SHP77 treated with DMSO at 0.1 percent for 48 hours (cell line): ENCODE measurements around the gene GRIA1.

Experiments used
- DNase-seq: peaks from one replicate; lab custom pipeline; 2025; lab: John Stamatoyannopoulos, UW

The GRIA1 gene

GRCh38 chr5:153490118-153491037, at the start of gene GRIA1:
GRIA1 (plus strand) TSS chr5:153490670.
- no peak for DNase-seq

DNA sequence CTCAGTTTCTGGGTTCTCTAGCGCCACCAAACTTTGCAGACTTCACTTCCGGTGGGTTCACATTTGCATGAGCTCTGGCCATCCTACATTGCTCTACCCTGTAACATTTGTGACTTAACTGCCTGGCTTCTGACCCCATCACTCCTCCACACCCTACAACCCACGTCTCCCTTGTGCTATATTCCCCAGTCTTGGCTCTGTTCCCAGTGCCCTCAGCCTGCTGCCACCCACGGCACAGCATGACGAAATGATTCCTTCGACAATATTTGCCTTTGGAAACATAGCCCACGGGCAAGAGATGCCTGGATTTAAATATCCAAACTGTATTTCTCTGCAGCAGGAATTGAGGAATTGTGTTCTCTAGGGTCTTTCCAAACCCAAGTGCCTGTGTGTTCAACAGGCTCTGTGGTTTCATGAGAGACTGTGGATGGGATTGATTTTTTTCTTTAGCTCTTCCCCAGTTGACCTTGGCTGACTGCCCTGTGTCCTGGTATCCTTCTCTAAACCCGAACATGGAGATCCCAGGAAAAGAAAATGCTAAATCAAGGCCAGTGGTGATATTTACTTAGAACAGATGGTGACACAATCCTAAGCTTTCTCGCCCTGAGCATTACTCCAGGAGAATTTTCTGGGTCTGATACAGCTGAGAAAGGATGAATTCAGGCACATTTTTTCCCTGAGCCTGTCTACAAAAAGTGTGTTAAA, 44.4 kb upstream of the GRIA1 start:
- DNase-seq, result peak; percentile 81

GRCh38 chr5:153447534-153447933, 42.9 kb upstream of the GRIA1 start:
- DNase-seq, result no peak

DNA sequence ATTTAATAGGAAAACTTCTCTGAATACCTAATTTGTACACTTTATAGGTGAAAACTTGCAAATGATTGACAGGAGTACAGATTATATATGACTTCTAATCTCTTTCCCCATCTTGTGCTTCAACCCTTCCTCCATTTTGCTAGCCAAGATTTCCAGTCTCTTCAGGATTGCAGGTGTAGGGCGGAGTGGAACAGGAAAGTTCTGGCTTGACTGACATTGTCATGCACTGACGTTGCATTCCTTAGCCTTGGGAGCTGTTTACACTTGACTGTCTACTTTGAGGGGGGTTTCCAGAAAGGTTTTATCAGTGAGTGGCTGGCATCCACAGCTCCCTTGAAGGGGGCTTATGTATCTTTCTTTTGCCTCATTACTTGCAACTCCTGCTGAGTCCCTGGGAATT, 34.1 kb upstream of the GRIA1 start:
- no peak for DNase-seq

DNA sequence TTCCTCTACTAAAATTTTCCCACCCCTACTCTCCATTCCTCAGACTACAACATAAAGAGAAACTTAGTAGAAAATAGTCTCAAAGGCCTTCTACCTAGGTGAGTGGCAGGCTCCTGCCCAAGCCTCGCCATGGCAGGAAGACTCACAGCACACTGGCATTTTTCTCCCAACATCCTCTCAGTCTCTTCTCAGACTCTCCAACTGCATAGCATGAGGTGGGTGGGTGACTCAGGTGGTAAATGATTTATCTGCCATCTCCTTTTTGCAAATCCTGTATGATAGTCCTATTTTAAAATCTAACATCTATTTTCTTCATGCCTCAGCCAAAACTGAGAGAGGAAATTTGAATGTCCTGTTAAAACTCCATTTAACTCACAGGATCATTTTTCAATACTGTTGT, 33.5 kb upstream of the GRIA1 start:
- no peak for DNase-seq

DNA sequence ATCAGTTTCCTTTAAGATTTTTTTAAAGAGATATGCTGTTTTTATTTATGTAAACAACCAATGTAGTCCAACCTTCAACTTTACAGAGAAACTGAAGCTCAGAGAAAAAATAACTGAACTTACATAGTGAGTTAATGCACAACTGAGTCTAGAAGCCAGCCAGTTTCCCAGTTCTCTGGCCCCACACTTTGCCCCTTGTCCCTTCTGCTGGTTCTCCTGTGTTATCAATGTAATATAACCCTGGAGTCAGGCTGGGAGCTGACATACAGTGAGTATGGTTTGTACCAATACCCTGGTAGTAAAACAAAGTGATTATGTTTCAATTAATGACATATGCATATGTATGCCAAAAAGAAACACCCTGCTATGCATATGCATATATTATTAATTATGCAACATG, 32.2 kb upstream of the GRIA1 start:
- no peak for DNase-seq

- peak; percentile 2 for DNase-seq
These were observed 31.3 kb upstream of the GRIA1 start for GRCh38 chr5:153459051-153459743.

GRCh38 chr5:153460421-153460820, 30.0 kb upstream of the GRIA1 start:
- DNase-seq, result no peak

- no peak for DNase-seq
These were observed 29.1 kb upstream of the GRIA1 start for GRCh38 chr5:153461341-153461740.

DNA sequence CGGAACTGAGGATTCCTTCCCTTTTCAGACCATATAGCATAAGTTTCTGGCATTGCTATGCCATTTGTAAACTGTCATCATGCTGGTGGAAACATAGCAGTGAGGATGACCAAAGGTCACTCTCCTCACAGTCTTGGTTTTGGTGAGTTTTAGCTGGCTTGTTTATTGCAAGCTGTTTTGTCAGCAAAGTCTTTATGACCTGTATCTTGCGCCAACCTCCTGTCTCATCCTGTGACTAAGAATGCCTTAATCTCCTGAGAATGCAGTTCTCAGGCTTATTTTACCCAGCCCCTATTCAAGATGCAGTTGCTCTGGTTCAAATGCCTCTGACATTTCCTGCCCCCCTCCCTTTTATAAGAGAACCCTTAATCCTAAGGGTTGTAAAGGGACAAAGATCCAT, 26.7 kb upstream of the GRIA1 start:
- DNase-seq, result no peak

- no peak for DNase-seq
These were observed 22.9 kb upstream of the GRIA1 start for GRCh38 chr5:153467546-153467945.

DNA sequence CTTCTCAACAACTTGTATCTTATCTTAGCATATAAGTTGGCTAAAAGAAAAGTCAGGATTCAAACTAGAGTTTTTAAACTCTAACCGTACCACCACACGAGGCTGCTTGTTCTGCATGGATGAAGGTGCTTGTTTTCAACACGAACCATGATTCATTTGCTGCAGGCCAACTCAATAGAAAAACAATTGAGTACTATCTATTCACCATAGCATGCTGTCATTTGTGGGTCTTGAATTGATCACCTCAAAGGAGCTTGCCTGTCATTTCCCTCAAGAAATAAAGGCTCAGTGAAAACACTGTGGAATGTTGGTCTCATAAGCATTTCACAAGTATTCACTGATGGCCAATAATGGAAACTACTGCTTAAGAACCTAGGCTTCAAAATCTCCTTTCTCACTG, 21.0 kb upstream of the GRIA1 start:
- DNase-seq, result no peak

DNA sequence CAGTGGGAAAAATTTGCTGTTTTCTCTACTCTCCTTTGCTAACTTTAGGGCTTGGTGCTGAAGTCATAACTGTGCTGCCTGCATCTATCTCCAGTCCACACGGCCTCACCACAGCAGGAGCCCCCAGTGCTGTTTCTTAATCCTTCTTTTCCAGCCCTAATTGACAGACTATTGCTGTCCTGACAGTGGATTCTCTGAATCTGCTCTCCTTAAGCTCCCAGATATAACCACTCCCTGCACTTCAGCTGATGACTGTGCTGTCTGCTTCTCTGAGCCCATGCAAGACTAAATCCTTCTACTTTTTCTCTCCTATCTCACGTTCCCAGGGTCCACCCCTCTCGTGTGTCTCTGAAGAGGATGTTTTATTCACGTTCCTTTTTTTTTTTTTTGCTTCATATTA, 19.7 kb upstream of the GRIA1 start:
- no peak for DNase-seq

GRCh38 chr5:153476767-153477166, 13.7 kb upstream of the GRIA1 start:
- no peak for DNase-seq

DNA sequence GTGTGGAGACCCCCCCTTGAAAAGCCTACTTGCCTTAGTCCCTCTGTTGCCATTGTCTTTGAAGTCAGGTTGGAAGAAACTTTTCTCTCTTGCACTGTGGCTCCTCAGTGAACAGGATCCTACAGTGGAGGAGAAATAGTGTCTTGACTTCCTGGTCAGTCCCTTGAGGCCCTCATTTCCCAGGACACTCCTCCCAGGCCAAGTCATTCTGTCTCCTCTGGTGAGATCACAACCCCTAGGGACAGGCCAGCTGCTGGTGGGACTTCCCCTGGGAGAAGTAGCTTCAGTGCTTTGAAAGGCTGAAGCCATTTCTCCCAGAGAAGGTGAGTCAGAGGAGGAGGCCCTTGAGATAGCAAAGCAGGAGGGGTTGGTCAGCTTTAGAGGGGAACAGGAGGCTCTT, 10.1 kb upstream of the GRIA1 start:
- no peak for DNase-seq

GRCh38 chr5:153483482-153483881, 7.0 kb upstream of the GRIA1 start:
- no peak for DNase-seq

DNA sequence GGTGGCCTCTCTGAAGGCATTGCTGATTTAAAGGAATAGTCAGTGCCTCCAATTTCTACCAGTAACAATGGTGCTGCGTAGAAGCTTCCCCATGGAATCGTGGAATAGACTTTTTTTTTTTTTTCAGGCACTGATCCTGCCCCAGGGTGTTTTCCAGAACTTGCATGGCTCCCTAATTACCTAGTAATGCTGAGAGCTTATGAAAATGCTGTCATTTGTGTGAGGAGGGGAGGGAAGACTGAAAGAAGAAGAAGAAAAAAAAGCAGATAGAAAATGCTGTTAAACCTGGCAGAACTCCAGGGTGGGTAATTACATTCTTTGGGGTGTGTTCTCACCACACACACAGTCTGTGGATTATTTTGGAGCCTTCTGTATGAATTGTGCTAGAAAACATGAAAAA, 4.8 kb upstream of the GRIA1 start:
- DNase-seq, result no peak

GRCh38 chr5:153486771-153487170, 3.7 kb upstream of the GRIA1 start:
- DNase-seq, result no peak

GRCh38 chr5:153489611-153490010, 859 bp upstream of the GRIA1 start:
- DNase-seq, result no peak

- no peak for DNase-seq
These were observed 721 bp downstream of the GRIA1 start for GRCh38 chr5:153491038-153491744.

DNA sequence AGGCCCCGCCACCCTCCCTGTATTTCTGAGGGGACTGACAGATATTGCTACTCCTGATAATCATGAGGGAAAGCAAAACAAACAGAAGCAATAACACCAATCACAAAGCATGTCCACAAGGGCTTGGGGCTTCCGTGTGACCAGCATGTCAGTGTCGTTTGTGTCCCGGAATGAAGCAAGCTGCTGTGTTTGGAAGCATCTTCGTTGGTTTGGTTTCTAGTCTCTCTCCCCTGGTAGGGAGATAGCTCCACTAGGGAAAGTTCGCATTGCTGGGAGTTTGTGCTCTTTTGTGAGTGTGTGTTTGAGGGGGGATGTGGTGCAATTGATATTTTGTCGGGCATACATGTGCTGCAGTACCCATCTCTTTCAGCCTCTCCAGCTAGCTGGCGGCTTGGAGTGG, 1.4 kb downstream of the GRIA1 start:
- no peak for DNase-seq

DNA sequence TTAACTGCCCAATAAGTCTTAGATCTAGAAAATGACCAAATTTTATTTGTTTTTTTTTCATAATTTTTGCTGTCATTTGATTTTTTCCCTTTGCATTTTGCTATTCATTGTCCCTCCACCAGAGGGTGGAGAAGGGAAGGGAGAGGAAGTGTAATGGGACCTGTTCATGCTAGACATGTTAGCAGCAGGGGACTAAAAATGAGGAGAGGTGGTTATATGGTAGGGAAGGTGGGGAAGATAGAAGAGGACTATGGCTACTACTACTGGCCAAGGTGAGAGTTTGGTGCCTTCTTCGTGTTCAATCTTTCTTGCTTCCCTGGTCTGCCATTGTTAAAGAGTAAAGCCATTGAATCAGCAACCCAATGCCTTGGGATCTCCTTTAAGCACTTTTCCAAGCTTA, 6.4 kb downstream of the GRIA1 start:
- DNase-seq, result no peak
